WI38 (cell line): ENCODE measurements around the gene PIK3C2G.

ENCODE experiments used
- H3K4me3 ChIP-seq: 2 replicates; pipeline ENCODE4 v1.5.1; 2011; ENCODE audit warnings: low read depth, mild to moderate bottlenecking, control low read depth, low read length
- CTCF ChIP-seq: IDR thresholded peaks from 2 replicates; pipeline ENCODE4 v1.5.1; 2012; ENCODE audit warnings: low read depth, mild to moderate bottlenecking, control low read depth, low read length

PIK3C2G gene

GRCh38 chr12:18653465-18653864 lies 392.1 kb downstream of the PIK3C2G start:
- TF ChIP-seq CTCF, result no peak

GRCh38 chr12:18655351-18655750 lies 394.0 kb downstream of the PIK3C2G start:
- TF ChIP-seq CTCF, result no peak
- no peak overlapping the region for H3K4me3 ChIP-seq

More at GRCh38 chr12:18653465-18653864, 392.1 kb downstream of the PIK3C2G start:
- H3K4me3 ChIP-seq, result no peak overlapping the region

- H3K4me3 ChIP-seq, result no peak overlapping the region
- TF ChIP-seq CTCF, result no peak
Observed at GRCh38 chr12:18658179-18658578, 396.9 kb downstream of the PIK3C2G start.

GRCh38 chr12:18658829-18659228 lies 397.5 kb downstream of the PIK3C2G start:
- TF ChIP-seq CTCF, result no peak
- no peak overlapping the region for H3K4me3 ChIP-seq

- no peak overlapping the region for H3K4me3 ChIP-seq
Observed at GRCh38 chr12:18676141-18676540, 414.8 kb downstream of the PIK3C2G start.

GRCh38 chr12:18676996-18677588 lies 415.8 kb downstream of the PIK3C2G start:
- no peak for TF ChIP-seq CTCF
- no peak overlapping the region for H3K4me3 ChIP-seq

More at GRCh38 chr12:18676141-18676540, 414.8 kb downstream of the PIK3C2G start:
- TF ChIP-seq CTCF, result no peak

GRCh38 chr12:18681818-18682217 lies 420.5 kb downstream of the PIK3C2G start:
- no peak overlapping the region for H3K4me3 ChIP-seq
- no peak for TF ChIP-seq CTCF
